ENCODE measurements around the gene PYY.

PYY gene

DNA sequence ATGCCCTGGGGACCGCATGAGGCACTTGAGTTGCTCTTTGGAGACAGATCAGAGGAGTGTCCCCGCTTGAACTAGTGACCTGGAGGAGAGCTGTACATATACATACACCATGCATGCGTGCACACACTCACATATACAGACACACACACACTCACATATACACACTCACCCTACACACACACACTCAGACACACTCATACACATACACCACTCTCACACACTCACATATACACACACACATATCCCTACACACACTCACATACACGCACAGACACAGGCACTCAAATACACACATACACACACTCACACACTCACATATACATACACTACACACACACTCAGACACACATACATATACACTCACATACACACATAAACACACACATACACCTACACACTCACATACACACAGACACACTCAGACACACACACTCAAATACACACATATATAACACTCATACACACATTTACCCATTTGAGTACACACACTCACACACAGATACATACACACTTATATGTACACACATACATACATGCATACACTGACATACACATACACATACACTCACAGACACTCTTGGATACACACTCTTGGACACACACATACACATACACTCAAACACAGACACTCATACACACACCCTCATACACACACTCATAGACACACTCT lies 41.0 kb downstream of the PYY start:
- DNase-seq = no peak

DNA sequence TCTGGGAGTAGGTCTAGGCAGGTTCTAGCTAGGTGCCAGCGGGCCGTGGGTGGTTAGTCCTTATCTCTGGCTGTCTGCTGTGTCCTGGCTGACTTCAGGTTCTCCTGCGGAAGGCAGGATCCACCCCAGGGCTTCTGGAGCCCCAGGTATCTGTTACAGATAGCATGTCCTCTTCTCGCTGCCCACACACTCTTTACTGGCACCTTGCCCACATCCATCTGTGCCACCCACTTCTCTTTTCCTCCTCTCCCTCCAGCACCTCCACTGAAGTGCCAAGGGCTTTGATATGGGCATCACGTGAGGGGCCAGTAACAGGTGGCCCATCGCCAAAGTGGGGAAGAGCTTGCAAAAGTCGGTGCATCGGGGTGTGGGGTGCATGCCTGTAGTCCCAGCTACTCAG lies 41.8 kb downstream of the PYY start:
- DNase-seq = no peak

DNA sequence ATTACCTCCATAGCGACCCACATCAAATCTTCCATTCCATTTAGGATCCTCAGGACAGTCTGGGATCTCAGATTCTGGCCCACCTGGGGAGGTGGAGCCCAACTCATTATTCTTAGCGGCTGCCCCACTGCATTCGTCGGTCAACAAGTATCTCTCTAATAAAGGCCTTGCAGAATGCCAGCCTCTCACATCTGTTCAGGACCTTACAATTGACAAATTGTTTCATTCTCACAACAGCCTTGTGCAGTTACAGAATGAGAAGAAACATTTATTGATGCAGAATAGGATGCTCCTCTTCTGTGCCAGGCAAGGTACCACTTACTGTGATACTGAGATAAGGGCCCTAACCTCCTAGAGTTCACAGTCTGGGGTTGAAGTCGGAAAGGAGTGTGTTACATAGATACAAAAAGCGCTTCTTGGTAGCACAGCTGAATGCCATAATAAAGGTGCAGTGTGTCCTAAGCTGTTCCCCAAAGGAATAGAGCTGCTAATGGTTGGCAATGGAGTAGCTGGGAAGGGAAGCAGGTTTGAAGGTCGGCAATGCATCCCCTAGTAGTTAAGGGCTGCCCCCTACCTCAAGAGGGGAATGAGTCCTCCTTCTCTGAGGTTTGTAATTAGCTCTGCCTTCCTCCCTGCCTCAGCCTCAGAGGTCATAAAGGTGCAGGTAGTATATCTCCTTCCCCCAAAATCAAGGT lies 44.1 kb downstream of the PYY start:
- DNase-seq = no peak

DNA sequence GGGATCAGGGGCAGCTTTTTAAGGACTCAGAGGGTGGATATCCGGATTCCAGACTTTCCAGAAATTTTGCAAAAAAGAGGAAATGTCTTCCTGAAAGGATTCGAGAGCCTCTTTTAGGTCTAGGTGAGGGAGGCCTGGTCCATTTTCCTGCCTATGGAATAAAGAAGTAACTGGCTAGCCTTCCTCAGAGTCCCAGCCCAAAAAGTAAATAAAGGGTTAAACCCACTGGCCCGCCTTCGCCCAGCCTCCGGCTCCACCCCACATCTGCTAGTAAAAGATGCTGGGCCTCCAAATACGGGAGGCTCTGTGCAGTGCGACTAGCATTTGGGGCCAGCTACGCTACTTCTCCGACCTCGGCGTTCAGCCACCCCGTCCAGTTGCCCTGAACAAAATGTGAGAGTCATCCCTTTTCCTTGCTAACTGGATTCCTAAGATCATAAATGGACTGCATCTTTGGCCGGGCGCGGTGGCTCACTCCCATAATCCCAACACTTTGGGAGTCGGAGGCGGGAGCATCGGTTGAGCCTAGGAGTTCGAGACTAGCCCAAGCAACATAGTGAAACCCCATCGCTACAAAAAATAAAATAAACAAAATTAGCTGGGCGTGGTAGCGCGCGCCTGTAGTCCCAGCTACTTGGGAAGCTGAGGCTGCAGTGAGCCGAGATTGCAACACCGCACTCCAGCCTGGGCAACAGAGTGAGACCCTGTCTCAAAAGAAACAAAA lies 45.6 kb downstream of the PYY start:
- no peak for DNase-seq

DNA sequence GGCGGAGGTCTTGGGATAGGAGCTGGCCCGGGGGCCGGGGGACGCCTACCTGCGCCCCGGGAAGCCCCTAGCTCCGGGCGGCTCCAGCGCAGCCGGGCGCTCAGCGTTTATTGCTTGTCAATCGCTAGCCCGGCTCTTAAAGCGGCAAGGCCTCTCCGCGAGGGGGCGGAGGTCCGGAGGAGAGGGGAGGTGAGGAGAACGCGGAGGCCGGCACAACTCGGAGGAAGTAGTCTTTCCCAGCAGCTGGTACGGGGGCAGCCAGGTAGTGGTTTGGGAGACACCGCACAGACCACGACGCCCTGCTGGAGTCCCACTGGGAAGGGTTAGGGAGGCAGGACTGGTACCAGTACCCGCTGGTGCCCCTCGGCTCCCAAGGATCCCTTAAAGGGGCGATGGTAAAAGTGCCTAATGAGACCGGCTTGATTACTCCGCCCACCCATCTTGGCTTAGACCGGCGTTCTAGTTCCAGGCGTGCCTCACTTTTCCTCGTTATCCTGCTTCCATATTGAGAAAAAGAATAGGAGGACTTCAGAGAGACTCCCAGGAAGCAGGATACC lies 46.2 kb downstream of the PYY start, which contains the start of gene MPP2:
Gene MPP2, minus strand, starts transcription at position 112 of the 557 bp plus-strand sequence. CDS start 3,076 bp downstream, outside the sequence.
- no peak for DNase-seq

DNA sequence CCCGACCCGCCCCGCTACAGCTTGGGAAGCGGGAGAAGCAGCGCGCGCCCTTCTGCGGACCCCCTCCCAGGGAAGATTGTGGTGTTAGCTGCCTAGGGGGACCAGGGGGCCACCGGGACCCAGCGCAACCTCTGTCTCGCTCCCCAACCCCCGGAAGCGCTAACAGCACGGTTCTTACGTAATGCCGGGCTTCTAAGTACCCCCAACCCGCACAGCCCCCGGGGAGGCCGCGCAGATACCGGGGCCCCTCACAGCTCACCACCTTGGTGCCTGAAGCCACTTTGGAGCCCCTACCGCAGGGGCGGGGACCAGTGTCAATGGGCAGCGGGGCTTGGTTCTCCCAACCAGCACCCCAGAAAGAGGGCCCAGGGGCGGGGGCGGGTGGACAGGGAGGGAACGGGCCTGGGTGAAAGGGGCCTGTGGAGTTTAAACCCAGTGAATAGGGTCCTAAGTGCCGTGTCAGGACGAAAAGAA lies 46.8 kb downstream of the PYY start:
- no peak for DNase-seq

DNA sequence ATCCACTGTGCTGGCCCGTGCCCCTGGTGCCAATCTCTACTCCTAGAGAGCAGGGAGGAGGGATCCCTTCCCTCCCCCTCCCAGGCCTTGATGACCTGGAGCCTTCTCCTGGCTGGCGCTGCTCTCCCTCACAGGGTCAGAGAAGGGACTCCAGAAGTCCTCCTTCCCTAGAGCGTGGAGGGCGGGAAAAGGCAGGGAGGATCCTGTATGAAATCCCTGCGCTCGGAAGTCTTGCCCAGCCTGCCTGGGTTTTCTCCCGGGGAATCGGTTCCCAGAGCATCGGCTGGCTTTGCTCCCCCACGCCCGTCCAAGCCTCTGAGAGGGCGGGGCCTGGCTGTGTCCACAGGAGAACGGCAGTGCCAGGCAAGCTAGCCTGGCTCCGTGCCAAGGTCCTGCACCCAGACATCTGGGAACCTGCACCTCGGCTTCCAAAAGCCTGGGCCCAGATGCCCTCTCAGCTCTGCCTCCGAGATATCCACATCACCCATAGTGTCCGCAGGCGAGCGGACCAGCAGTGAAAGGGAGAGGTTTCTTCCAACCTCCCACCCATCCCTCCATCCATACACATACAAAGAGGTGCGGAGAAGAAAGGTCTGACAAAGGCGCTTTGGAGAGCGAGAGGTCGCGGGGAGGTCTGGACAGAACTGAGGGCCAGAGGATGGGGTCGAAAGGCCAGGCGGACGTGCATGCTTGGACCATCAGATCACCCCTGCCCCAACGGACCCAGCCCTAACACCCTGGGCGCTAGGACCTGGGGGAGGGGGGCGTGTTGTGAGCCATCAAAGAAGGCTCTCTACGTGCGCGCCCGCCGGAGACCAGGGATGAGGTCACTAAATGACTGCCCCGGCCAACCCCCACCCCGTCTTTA lies 47.5 kb downstream of the PYY start:
- no peak for DNase-seq

DNA sequence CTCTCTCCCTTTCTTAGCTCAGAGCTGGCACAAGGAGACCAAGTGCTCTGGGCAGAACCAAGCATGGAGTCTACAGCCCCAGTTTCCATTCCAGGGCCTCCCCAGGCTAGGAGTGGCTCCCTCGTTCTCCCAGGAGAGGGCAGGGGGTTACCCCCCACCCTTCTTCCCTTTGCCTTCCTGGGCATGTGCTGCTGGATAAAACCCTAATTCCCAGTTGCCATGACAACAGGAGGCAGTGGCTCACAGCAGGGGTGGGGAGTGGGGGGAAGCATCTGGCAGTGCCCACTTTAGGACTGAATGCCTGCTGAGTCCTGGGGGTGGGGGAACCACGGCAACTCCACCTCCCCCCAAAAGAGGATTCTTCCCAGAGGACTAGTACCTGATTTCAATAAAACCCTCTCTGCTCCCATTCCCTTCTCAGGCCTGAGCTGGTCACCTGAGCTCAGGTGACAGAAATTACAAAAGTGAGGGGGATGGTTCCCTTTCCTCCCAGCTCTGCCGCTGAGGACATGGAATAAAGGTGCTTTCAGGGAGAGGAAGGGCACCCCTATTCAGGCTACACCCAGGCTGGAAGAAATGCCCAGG lies 48.2 kb downstream of the PYY start:
- DNase-seq = no peak

All from NCI-H2107 (cell line).